CD4-positive, alpha-beta T cell (primary cell): ENCODE results near the gene TUB. TPM values are rescaled to one million over a fixed set of nuclear protein-coding genes. Genes with fewer than 3 reads are reported as not detected.

Experiments
- ATAC-seq: fragments of 200-7000 bp; cut with Tn5 transposase; one replicate; pipeline ENCODE4 v1.10.0; 2022; ENCODE audit warnings: mild to moderate bottlenecking; ENCODE audit not compliant: poor library complexity
- CTCF ChIA-PET: fragments of 350-600 bp; sonication (Branson Sonifier 250); formaldehyde crosslinking; loops from one replicate; lab custom pipeline; 2021; ENCODE audit warnings: antibody characterized with exemption, inconsistent platforms; lab: Charles Lee
- POLR2A ChIA-PET: fragments of 350-600 bp; sonication (Branson Sonifier 250); formaldehyde crosslinking; loops from one replicate; lab custom pipeline; 2021; ENCODE audit warnings: antibody characterized with exemption, inconsistent platforms; lab: Charles Lee
- DNase-seq, 14 experiments: peaks; one replicate each; pipeline ENCODE4 v3.0.0-alpha.2; 2013 to 2020; ENCODE audit warnings: mixed read lengths in 2 of 14
- H3K27ac ChIP-seq, 2 donors: one replicate each; pipeline versions ENCODE4 v1.5.1 to v1.7.0; 2013; ENCODE audit warnings: low read length in 2 of 2, low read depth in 1 of 2, mild to moderate bottlenecking in 1 of 2
- H3K27me3 ChIP-seq, 2 experiments: 1 replicate in 1 of 2; 2 replicates in 1 of 2; pipeline versions ENCODE4 v1.6.1 to v1.7.0; 2013; ENCODE audit warnings: low read length in 2 of 2, control low read depth in 1 of 2, mild to moderate bottlenecking in 1 of 2, moderate library complexity in 1 of 2; ENCODE audit not compliant: insufficient read depth in 2 of 2, control insufficient read depth in 1 of 2
- H3K36me3 ChIP-seq: one replicate; pipeline ENCODE4 v1.6.1; 2013; ENCODE audit warnings: low read length, control low read depth; ENCODE audit not compliant: insufficient read depth
- H3K4me1 ChIP-seq: one replicate; pipeline ENCODE4 v1.6.1; 2013; ENCODE audit warnings: low read length, control low read depth; ENCODE audit not compliant: insufficient read depth
- H3K4me3 ChIP-seq: one replicate; pipeline ENCODE4 v1.5.1; 2013; ENCODE audit warnings: mild to moderate bottlenecking, low read length, moderate library complexity
- H3K9me3 ChIP-seq, 2 experiments: 1 replicate in 1 of 2; 2 replicates in 1 of 2; pipeline versions ENCODE4 v1.6.1 to v1.7.0; 2013; ENCODE audit warnings: low read length in 2 of 2, mild to moderate bottlenecking in 2 of 2, control low read depth in 1 of 2, moderate library complexity in 1 of 2; ENCODE audit not compliant: control insufficient read depth in 1 of 2, insufficient read depth in 1 of 2
- H3K27ac Mint-ChIP-seq: one replicate; pipeline ENCODE4 v1.8.0; 2020; ENCODE audit warnings: mixed read lengths
- H3K27me3 Mint-ChIP-seq: one replicate; pipeline ENCODE4 v1.8.0; 2021; ENCODE audit warnings: mixed read lengths
- H3K36me3 Mint-ChIP-seq: one replicate; pipeline ENCODE4 v1.8.0; 2021; ENCODE audit warnings: low read depth, mixed read lengths
- H3K4me1 Mint-ChIP-seq: one replicate; pipeline ENCODE4 v1.8.0; 2021; ENCODE audit warnings: low read depth, mixed read lengths
- H3K4me3 Mint-ChIP-seq: one replicate; pipeline ENCODE4 v1.8.0; 2020; ENCODE audit warnings: mild to moderate bottlenecking, mixed read lengths
- H3K9me3 Mint-ChIP-seq: one replicate; pipeline ENCODE4 v1.8.0; 2020; ENCODE audit warnings: mixed read lengths
- intact Hi-C, 2 experiments: fragments of 100-400 bp; cut with DNase I in 1 of 2; cut with micrococcal nuclease in 1 of 2; formaldehyde crosslinking; loops; one replicate each; pipeline versions ENCODE4 v1.15.1 to v1.9.0; 2023 to 2025; cut with DNase I, micrococcal nuclease
- total RNA-seq, 174 experiments: library from RNA in 2 of 174; stranded (reverse) in 2 of 174; gene quantifications; one replicate each; pipeline ENCODE4 v1.2.3 and lab custom pipeline; 2021 to 2026
- TF ChIP-seq, protein P1 (sequence below): fragments of 200-600 bp; IDR thresholded peaks from one replicate; pipeline ENCODE4 v1.8.0; 2022; ENCODE audit warnings: antibody characterized with exemption, mild to moderate bottlenecking

The TUB gene
- total RNA-seq, 2 experiments from 2014 or later, result 0.08 TPM; not detected in 1

DNA sequence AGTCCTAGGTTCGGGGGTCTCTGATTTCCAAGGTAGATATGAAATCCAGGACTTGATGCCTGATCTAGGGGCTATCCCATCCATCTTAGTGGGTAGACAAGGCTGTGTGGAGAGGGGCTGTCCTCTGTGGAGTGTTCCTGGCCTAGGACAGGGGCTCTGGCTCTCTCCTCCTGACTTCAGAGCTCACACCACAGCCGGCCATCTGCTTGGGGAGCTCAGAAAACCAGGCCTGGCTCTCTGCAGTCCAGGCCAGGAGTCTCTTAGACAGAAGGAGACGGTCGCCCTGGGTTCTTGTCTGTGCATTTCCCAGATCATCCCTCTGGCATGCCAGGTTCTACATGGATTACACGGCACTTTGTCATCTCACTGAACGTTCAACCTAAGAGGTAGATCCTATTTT is 17.9 kb downstream of the TUB start:
- POLR2A ChIA-PET, result interaction anchor here (1.1 to 1.8 kb wide), 2 partner anchors 92 to 112 kb away, joined by 4 to 7 read pairs; partner anchors contain the start of gene EIF3F
- CTCF ChIA-PET, result interaction anchor here (0.9 to 3.0 kb wide), 8 partner anchors 9 to 206 kb away, joined by 3 to 28 read pairs (median 4); no protein-coding TSS in a partner anchor
- H3K4me1 ChIP-seq, result no peaks in the 10 kb centered on the region

DNA sequence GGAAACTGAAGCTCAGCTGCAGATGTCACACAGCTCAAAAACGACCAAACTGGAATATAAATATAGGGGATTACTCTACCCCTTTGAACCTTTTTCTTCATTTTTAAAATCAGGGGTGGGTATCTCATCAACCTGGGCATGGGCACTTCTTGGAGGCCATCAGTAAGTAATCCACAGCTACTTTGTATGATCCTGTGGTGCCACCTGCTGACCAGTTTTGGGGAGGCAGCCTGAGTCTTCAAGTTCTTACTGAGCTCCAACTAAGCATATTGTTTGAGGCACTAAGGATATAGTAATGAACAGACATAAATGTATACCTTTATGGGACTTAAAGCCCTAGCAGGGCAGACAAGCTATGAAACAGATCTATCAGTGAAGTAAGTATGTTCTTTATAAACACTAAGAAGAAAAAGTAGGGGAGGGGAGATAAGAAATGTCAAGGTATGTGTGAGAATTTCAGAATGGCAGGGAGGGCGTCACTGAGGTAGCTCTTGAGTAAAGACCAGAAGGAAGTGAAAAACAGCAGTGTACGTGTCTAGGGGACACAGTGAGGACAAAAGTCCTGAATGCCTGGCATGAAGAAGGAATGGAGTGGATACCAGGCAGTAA is 18.4 kb downstream of the TUB start:
- H3K27ac Mint-ChIP-seq, result no peak overlapping the region
- intact Hi-C loops, result loop anchor here (1.0 to 2.0 kb wide), 4 partner anchors 65 to 207 kb away; no protein-coding TSS in a partner anchor
- Histone ChIP-seq H3K4me1 (no peaks in the 10 kb centered on the region), H3K36me3 (no peaks in the 10 kb centered on the region), H3K4me3 (no peak overlapping the region), H3K27ac (no peak overlapping the region), H3K9me3 (peaks cover 0 to 4% of the 10 kb centered on the region in 2 experiments), H3K27me3 (no peaks in the 10 kb centered on the region)
- no peaks in the 10 kb centered on the region for H3K9me3 Mint-ChIP-seq
- TF ChIP-seq, protein P1, sequence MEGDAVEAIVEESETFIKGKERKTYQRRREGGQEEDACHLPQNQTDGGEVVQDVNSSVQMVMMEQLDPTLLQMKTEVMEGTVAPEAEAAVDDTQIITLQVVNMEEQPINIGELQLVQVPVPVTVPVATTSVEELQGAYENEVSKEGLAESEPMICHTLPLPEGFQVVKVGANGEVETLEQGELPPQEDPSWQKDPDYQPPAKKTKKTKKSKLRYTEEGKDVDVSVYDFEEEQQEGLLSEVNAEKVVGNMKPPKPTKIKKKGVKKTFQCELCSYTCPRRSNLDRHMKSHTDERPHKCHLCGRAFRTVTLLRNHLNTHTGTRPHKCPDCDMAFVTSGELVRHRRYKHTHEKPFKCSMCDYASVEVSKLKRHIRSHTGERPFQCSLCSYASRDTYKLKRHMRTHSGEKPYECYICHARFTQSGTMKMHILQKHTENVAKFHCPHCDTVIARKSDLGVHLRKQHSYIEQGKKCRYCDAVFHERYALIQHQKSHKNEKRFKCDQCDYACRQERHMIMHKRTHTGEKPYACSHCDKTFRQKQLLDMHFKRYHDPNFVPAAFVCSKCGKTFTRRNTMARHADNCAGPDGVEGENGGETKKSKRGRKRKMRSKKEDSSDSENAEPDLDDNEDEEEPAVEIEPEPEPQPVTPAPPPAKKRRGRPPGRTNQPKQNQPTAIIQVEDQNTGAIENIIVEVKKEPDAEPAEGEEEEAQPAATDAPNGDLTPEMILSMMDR, result peak; percentile 67
- peak; percentile 52 for ATAC-seq
- no peaks in the 10 kb centered on the region for H3K4me1 Mint-ChIP-seq
- CTCF ChIA-PET, result interaction anchor here (0.5 to 3.0 kb wide), 10 partner anchors 9 to 628 kb away, joined by 3 to 28 read pairs (median 4); no protein-coding TSS in a partner anchor
- peaks cover under 1% of the 10 kb centered on the region for H3K36me3 Mint-ChIP-seq
- H3K4me3 Mint-ChIP-seq, result no peak overlapping the region
- DNase-seq, result peak; percentile 44 to 79 (median 68)
- POLR2A ChIA-PET, result interaction anchor here (1.1 to 1.8 kb wide), 2 partner anchors 93 to 112 kb away, joined by 4 to 7 read pairs; partner anchors contain the start of gene EIF3F
- no peaks in the 10 kb centered on the region for H3K27me3 Mint-ChIP-seq

More for the DNA sequence above, 17.9 kb downstream of the TUB start:
- Mint-ChIP-seq H3K27ac (no peak overlapping the region), H3K4me3 (no peak overlapping the region), H3K9me3 (no peaks in the 10 kb centered on the region), H3K27me3 (no peaks in the 10 kb centered on the region), H3K4me1 (no peaks in the 10 kb centered on the region), H3K36me3 (no peaks in the 10 kb centered on the region)
- TF ChIP-seq, protein P1, result no peak
- H3K27me3 ChIP-seq, result no peaks in the 10 kb centered on the region
- H3K9me3 ChIP-seq, result peaks cover 0 to 4% of the 10 kb centered on the region in 2 experiments
- ATAC-seq (no peak), DNase-seq (no peak)
- no peak overlapping the region for H3K4me3 ChIP-seq
- no peak overlapping the region for H3K27ac ChIP-seq
- no peaks in the 10 kb centered on the region for H3K36me3 ChIP-seq
- intact Hi-C loops, result loop anchor here (1.0 to 2.0 kb wide), 4 partner anchors 64 to 206 kb away; no protein-coding TSS in a partner anchor

- no peak overlapping the region for H3K4me3 ChIP-seq
- Mint-ChIP-seq H3K4me1 (no peaks in the 10 kb centered on the region), H3K36me3 (peaks cover 4% of the 10 kb centered on the region), H3K4me3 (no peak overlapping the region), H3K27ac (no peak overlapping the region), H3K9me3 (no peaks in the 10 kb centered on the region), H3K27me3 (no peaks in the 10 kb centered on the region)
- peaks cover 0 to 3% of the 10 kb centered on the region in 2 experiments for H3K9me3 ChIP-seq
- no peak overlapping the region for H3K27ac ChIP-seq
- intact Hi-C loops, result no loop called here
- no peaks in the 10 kb centered on the region for H3K36me3 ChIP-seq
- no peaks in the 10 kb centered on the region for H3K27me3 ChIP-seq
- TF ChIP-seq, protein P1, result no peak
- no peaks in the 10 kb centered on the region for H3K4me1 ChIP-seq
- no peak for ATAC-seq
- POLR2A ChIA-PET, result no interaction called here
- DNase-seq, result no peak
- CTCF ChIA-PET, result interaction anchor here (1.1 to 3.0 kb wide), 4 partner anchors 10 to 94 kb away, joined by 4 to 28 read pairs (median 16); no protein-coding TSS in a partner anchor
These were observed 19.1 kb downstream of the TUB start for GRCh38 chr11:8100158-8100557.
